GM12864 (cell line): ENCODE results near the gene PHLDA2.

Experiments
- DNase-seq: peaks from one replicate; pipeline ENCODE4 v3.0.0-alpha.2; 2011; ENCODE audit warnings: low read depth
- H3K4me3 ChIP-seq: 2 replicates; pipeline ENCODE4 v1.5.1; 2011; ENCODE audit warnings: mild to moderate bottlenecking, low read depth, low read length, control low read depth
- TF ChIP-seq, protein P1 (sequence below): IDR thresholded peaks from 2 replicates; pipeline ENCODE4 v1.5.1; 2011; ENCODE audit warnings: low read depth, mild to moderate bottlenecking, moderate library complexity, low read length, control low read depth, inconsistent platforms; ENCODE audit errors: missing control alignments

The PHLDA2 gene

DNA sequence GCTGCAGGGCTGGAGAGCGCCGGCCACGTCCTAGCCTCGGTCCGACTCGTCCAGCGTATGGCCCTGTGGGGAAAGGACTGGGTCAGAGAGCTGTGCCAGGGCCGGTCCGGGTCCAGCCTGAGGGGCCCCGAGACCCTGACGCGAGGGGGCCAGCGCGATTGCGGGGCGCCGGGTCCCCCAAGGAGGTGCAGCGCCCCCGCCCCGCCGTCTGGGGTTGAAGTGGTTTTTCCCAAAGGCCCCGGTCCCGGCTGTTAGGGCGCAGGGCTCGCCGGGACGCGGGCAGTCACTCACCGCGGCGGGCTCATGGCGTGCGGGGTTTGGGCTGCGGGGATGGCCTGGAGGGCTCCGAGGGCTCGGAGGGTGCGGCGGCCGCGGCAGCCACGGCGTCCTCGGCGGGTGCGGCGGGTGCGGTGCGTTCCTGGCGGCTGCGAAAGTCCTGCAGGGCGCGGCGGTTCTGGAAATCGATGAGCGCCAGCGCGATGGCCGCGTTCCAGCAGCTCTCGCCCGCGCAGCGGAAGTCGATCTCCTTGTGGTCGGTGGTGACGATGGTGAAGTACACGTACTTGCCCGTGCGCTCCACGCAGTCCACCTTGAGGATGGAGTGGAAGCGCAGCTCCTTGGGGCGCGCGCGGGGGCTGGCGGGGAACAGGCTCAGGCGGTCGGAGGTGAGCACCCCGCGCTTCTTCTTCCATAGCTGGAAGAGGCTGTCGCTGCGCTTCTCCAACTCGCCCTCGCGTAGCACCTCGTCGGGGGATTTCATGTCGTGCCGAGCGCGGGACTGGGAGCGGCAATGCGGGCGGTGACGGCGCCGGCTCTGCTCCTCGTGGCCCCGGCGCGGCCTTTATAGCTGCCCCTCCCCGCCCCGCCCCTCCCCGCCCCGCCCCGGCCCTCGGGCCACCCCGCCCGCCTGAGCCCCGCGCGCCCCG is at the start of gene PHLDA2:
Gene PHLDA2 (minus strand): TSS at position 816 of the 926 bp plus-strand sequence. CDS start 56 bp downstream, at position 760.
- peak within 1 kb of the TSS; percentile 59 for H3K4me3 ChIP-seq
- TF ChIP-seq, protein P1, sequence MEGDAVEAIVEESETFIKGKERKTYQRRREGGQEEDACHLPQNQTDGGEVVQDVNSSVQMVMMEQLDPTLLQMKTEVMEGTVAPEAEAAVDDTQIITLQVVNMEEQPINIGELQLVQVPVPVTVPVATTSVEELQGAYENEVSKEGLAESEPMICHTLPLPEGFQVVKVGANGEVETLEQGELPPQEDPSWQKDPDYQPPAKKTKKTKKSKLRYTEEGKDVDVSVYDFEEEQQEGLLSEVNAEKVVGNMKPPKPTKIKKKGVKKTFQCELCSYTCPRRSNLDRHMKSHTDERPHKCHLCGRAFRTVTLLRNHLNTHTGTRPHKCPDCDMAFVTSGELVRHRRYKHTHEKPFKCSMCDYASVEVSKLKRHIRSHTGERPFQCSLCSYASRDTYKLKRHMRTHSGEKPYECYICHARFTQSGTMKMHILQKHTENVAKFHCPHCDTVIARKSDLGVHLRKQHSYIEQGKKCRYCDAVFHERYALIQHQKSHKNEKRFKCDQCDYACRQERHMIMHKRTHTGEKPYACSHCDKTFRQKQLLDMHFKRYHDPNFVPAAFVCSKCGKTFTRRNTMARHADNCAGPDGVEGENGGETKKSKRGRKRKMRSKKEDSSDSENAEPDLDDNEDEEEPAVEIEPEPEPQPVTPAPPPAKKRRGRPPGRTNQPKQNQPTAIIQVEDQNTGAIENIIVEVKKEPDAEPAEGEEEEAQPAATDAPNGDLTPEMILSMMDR: no peak
- no peak for DNase-seq

GRCh38 chr11:2977113-2977512 is 47.9 kb upstream of the PHLDA2 start:
- no peak for DNase-seq
- H3K4me3 ChIP-seq: no peak overlapping the region
- TF ChIP-seq, protein P1: no peak

DNA sequence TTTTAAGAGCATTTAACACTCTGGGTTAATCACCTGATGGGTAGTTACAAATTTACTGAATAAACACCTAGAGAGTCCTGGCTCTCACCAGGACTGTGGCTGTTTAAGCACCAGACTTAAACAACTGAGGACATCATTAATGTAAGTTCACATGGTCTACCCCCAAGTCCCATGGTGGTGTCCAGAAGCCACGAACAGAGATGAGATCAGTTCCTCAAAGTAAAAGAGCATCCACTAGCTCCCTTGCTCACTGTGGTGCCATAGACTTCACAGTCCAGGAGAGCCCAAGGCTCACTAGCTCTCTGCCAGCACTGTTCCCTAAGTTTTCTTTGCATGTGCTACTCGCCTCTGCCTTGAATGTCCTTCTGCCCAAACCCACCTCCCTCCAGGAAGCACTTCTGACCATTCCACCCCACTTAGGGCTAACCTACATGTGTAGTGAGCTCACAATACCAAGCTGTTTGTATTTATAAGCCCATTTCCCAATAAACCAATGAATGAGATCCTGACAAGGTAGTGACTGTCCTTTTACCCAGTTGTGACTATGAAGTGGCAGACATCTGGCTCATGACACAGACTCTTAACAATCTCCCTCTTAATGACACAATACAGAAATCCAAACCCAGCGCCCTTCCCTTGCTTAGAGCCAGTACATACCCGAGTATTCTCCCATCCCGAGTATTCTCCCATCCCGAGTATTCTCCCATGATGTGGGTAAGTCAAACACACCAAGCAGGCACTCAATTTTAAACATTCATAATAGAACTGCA is 47.3 kb upstream of the PHLDA2 start:
- DNase-seq: no peak
- no peak overlapping the region for H3K4me3 ChIP-seq
- TF ChIP-seq, protein P1: no peak

- TF ChIP-seq, protein P1: peak; percentile 61
- no peak for DNase-seq
- no peak overlapping the region for H3K4me3 ChIP-seq
These were observed 46.4 kb upstream of the PHLDA2 start for GRCh38 chr11:2975594-2975993.

- DNase-seq: no peak
- no peak overlapping the region for H3K4me3 ChIP-seq
- TF ChIP-seq, protein P1: no peak
These were observed 45.1 kb upstream of the PHLDA2 start for GRCh38 chr11:2974272-2974671.

GRCh38 chr11:2968341-2968900 is 39.2 kb upstream of the PHLDA2 start:
- no peak for DNase-seq
- no peak overlapping the region for H3K4me3 ChIP-seq
- TF ChIP-seq, protein P1: no peak
